NCI-H82 (cell line): Measurements from ENCODE around the gene KLK7.

ENCODE experiments used
- DNase-seq: peaks from one replicate; lab custom pipeline; 2025; lab: John Stamatoyannopoulos, UW

KLK7 gene

DNA sequence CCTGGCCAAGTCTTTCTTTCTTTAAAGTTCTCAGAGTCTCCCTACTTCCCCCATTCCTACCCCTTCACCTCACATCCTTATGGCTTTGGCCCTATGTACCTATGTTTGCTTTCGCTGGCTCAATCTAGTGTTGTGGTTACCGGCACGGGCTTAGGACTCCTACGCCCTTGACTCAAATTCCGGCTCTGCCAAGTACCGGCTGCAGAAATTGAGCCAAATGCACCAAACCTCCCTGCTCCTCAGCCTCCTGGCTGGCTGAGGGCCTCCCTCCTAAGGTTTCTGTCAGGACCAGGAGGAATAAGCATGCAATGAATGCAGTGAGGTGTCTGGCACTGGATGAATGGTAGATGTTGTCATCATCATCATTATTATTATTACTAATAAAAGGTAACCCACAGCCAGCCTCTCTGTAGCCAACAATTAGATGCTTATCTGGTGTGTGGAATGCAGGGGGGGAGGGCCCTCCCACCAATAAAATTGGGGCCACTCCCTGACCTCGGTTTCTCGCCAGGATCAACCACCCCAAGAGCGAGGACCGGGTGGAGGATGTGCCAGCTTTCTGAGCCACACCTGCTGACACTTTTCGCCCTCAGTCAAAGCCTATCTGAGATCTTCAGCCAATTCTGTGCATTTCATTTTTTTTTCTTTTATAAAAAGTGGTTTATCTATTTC, 51.6 kb downstream of the KLK7 start:
- DNase-seq: no peak

DNA sequence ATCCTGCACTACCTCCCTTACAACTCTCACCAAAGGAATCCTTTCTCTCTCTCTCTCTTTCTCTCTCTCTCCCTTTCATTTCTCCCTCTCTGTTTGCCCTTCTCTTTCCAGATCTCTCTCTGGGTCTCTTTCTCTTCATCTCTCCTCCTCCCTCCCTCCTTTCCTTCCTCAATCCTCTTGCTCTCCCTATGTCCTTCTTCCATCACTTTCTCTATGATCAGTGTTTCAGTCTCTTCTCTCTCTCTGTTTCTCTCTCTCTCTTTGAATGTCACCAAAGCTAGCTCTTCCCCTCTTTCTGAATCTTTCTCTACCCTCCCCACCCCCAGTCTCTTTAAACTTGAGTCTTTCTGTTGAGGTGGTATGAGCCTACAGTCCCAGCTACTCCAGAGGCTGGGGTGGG, 52.7 kb downstream of the KLK7 start:
- DNase-seq: no peak

DNA sequence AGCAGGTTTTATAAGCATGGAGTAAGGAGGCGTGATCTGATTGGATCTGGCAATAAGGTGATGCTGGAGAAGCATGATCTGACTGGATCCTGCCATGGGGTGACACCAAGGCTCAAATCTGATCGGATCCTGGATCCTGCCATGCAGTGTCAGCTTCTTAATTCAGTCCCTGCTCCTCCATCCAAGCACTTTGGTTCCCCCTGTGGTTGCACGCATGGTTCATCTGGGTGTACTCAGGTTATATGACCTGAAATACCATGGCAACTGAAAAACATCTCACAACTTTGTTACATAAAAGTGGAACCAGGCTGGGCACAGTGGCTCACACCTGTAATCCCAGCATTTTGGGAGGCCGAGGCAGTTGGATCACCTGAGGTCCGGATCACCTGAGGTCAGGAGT, 54.9 kb downstream of the KLK7 start:
- no peak for DNase-seq
